DND-41 (cell line): ENCODE data around the gene PCDHB6.
"Not testable (repeated sequence)": the region's sequence is repeated elsewhere in the genome, so short reads cannot be mapped to it uniquely, and the experiment has no call there.

Experiments used
- ATAC-seq: fragments of 200-7000 bp; cut with Tn5 transposase; 3 replicates; pipeline ENCODE4 v1.9.1; 2021; ENCODE audit warnings: low read depth; ENCODE audit not compliant: insufficient read depth
- DNase-seq: peaks from one replicate; pipeline ENCODE4 v3.0.0-alpha.2; 2020
- H2AFZ ChIP-seq: 2 replicates; pipeline ENCODE4 v1.6.0; 2012; ENCODE audit warnings: low read depth, low read length
- H3K27ac ChIP-seq: 2 replicates; pipeline ENCODE4 v1.5.1; 2012; ENCODE audit warnings: low read length, inconsistent platforms
- H3K27me3 ChIP-seq: fragments of 200-600 bp; sonication (generic); 2 replicates; pipeline ENCODE4 v1.6.0; 2012; ENCODE audit warnings: low read length, mild to moderate bottlenecking, inconsistent platforms; ENCODE audit not compliant: insufficient read depth, poor library complexity
- H3K36me3 ChIP-seq: 2 replicates; pipeline ENCODE4 v1.5.1; 2012; ENCODE audit warnings: low read length, inconsistent platforms; ENCODE audit not compliant: insufficient read depth
- H3K4me1 ChIP-seq: 2 replicates; pipeline ENCODE4 v1.5.1; 2012; ENCODE audit warnings: mild to moderate bottlenecking, low read length; ENCODE audit not compliant: insufficient read depth
- H3K4me2 ChIP-seq: 2 replicates; pipeline ENCODE4 v1.6.0; 2012; ENCODE audit warnings: mild to moderate bottlenecking, moderate library complexity, low read length, inconsistent platforms; ENCODE audit not compliant: insufficient read depth
- H3K4me3 ChIP-seq, 2 experiments: fragments of 200-600 bp in 1 of 2; shearing (Covaris generic) in 1 of 2; 2 replicates each; pipeline ENCODE4 v1.5.1; 2012 to 2016; ENCODE audit warnings: inconsistent platforms in 2 of 2, low read length in 2 of 2, mild to moderate bottlenecking in 2 of 2, low read depth in 1 of 2, moderate library complexity in 1 of 2
- H3K79me2 ChIP-seq: 2 replicates; pipeline ENCODE4 v1.6.0; 2012; ENCODE audit warnings: low read length, inconsistent platforms; ENCODE audit not compliant: insufficient read depth
- H3K9ac ChIP-seq: 2 replicates; pipeline ENCODE4 v1.6.0; 2012; ENCODE audit warnings: low read depth, mild to moderate bottlenecking, inconsistent platforms, low read length, moderate library complexity
- H3K9me3 ChIP-seq: 2 replicates; pipeline ENCODE4 v1.5.1; 2012; ENCODE audit warnings: low read length, moderate library complexity, mild to moderate bottlenecking, inconsistent platforms; ENCODE audit not compliant: insufficient read depth, severe bottlenecking
- H4K20me1 ChIP-seq: 2 replicates; pipeline ENCODE4 v1.6.0; 2012; ENCODE audit warnings: low read length; ENCODE audit not compliant: insufficient read depth
- CTCF ChIP-seq: IDR thresholded peaks from 2 replicates; pipeline ENCODE4 v1.5.1; 2012; ENCODE audit warnings: borderline replicate concordance, low read length, moderate library complexity, mild to moderate bottlenecking; ENCODE audit not compliant: poor library complexity, severe bottlenecking; ENCODE audit errors: extremely low read depth
- EZH2 ChIP-seq: IDR thresholded peaks from 3 replicates; pipeline ENCODE4 v1.6.1; 2012; ENCODE audit warnings: borderline replicate concordance, low read depth, mild to moderate bottlenecking, moderate library complexity, low read length, inconsistent platforms; ENCODE audit not compliant: severe bottlenecking

The PCDHB6 gene

DNA sequence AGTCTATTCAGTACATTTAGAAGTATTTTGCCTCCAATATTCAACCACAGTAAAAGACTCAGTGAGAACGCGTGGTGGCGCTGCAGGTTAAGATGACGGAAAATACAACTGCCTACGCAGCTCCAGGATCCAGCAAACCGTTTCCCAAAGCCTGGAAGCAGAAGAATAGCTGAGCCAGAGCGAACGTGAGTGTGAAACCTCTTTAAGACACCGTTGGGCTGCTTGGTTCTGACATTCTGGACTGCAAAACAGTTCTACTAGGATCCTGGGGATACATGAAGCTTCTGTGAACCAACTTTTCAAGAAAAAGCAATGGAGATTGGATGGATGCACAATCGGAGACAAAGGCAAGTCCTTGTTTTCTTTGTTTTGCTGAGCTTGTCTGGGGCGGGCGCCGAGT is 32.4 kb downstream of the PCDHB6 start, which contains the start of gene PCDHB16:
Gene PCDHB16, plus strand, starts transcription at position 140 of the 400 bp plus-strand sequence. Its CDS starts 173 bp downstream, at position 313.
- Histone ChIP-seq H3K27me3 (no peaks in the 10 kb centered on the region), H3K9ac (no peak within 1 kb of the TSS), H3K4me1 (no peaks in the 10 kb centered on the region), H3K27ac (no peak within 1 kb of the TSS), H4K20me1 (no peaks in the 10 kb centered on the region), H3K36me3 (no peaks in the 10 kb centered on the region), H3K9me3 (no peaks in the 10 kb centered on the region), H3K4me2 (no peak within 1 kb of the TSS), H3K4me3 (no peak within 1 kb of the TSS), H3K79me2 (no peaks in the 10 kb centered on the region), H2AFZ (no peak within 1 kb of the TSS)
- DNase-seq (no peak), ATAC-seq (no peak)
- TF ChIP-seq EZH2 (no peak), CTCF (no peak)

DNA sequence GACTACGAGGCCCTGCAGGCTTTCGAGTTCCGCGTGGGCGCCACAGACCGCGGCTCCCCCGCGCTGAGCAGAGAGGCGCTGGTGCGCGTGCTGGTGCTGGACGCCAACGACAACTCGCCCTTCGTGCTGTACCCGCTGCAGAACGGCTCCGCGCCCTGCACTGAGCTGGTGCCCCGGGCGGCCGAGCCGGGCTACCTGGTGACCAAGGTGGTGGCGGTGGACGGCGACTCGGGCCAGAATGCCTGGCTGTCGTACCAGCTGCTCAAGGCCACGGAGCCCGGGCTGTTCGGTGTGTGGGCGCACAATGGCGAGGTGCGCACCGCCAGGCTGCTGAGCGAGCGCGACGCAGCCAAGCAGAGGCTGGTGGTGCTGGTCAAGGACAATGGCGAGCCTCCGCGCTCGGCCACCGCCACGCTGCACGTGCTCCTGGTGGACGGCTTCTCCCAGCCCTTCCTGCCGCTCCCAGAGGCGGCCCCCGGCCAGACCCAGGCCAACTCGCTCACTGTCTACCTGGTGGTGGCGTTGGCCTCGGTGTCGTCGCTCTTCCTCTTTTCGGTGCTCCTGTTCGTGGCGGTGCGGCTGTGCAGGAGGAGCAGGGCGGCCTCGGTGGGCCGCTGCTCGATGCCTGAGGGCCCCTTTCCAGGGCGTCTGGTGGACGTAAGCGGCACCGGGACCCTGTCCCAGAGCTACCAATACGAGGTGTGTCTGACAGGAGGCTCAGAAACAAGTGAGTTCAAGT is 34.4 kb downstream of the PCDHB6 start:
- H3K27me3 ChIP-seq, H3K27ac ChIP-seq, H2AFZ ChIP-seq, H3K9me3 ChIP-seq, H3K4me2 ChIP-seq, ATAC-seq, H3K9ac ChIP-seq, DNase-seq, H3K36me3 ChIP-seq, H3K79me2 ChIP-seq, H3K4me1 ChIP-seq, H4K20me1 ChIP-seq, H3K4me3 ChIP-seq: not testable (repeated sequence)

DNA sequence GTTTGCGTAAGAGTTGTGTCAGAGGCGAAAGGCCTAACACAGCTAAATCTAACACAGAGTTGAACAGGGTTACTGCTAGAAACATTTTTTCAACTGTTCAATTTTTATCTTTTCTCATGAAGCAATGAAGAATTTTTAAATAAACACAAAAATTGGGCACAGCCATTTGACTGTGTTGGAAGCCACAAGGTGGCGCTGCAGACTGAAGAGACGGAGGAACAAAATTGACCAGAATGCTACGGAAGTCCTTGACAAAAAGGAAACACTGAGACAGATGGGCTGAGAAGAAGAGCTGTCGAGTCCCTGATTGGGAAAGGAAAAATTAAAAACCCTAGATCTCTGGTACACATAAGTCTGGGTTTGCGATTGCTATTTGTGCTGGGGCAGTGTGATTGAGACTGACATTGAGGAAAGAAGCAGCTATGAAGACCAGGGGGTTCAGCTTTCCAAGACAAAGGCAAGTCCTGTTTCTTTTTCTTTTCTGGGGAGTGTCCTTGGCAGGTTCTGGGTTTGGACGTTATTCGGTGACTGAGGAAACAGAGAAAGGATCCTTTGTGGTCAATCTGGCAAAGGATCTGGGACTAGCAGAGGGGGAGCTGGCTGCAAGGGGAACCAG is 37.1 kb downstream of the PCDHB6 start, which contains the start of gene PCDHB9:
Gene PCDHB9, plus strand, starts transcription at position 265 of the 616 bp plus-strand sequence. Its CDS starts 158 bp downstream, at position 423.
- H3K9me3 ChIP-seq = no peaks in the 10 kb centered on the region
- peak; percentile 68 for TF ChIP-seq CTCF
- TF ChIP-seq EZH2 = no peak
- H2AFZ ChIP-seq = peak within 1 kb of the TSS; percentile 39; the same call in 1 of the 2 replicates

DNA sequence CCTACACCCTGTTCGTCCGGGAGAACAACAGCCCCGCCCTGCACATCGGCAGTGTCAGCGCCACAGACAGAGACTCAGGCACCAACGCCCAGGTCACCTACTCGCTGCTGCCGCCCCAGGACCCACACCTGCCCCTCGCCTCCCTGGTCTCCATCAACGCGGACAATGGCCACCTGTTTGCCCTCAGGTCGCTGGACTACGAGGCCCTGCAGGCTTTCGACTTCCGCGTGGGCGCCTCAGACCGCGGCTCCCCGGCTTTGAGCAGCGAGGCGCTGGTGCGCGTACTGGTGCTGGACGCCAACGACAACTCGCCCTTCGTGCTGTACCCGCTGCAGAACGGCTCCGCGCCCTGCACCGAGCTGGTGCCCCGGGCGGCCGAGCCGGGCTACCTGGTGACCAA is 38.8 kb downstream of the PCDHB6 start:
- not testable (repeated sequence) for H3K79me2 ChIP-seq, DNase-seq, H3K27me3 ChIP-seq, H4K20me1 ChIP-seq, H3K36me3 ChIP-seq, H3K9ac ChIP-seq, H3K4me1 ChIP-seq, H3K4me2 ChIP-seq, H3K27ac ChIP-seq, H3K9me3 ChIP-seq, ATAC-seq, H3K4me3 ChIP-seq, H2AFZ ChIP-seq

More for the DNA sequence above, 37.1 kb downstream of the PCDHB6 start, which contains the start of gene PCDHB9:
- Histone ChIP-seq H3K4me2 (peak within 1 kb of the TSS; percentile 33; the same call in 1 of the 2 replicates), H3K79me2 (no peaks in the 10 kb centered on the region), H3K4me3 (no peak within 1 kb of the TSS), H4K20me1 (no peaks in the 10 kb centered on the region), H3K4me1 (no peaks in the 10 kb centered on the region), H3K27ac (no peak within 1 kb of the TSS), H3K27me3 (no peaks in the 10 kb centered on the region), H3K9ac (no peak within 1 kb of the TSS), H3K36me3 (no peaks in the 10 kb centered on the region)
- ATAC-seq = peak; percentile 62; the same call in 2 of the 3 replicates
- DNase-seq = peak; percentile 43

GRCh38 chr5:141189131-141189530 is 39.3 kb downstream of the PCDHB6 start:
- not testable (repeated sequence) for H3K4me3 ChIP-seq, H3K79me2 ChIP-seq, ATAC-seq, H4K20me1 ChIP-seq, H3K4me2 ChIP-seq, H3K36me3 ChIP-seq, H3K9ac ChIP-seq, H3K27ac ChIP-seq, H3K4me1 ChIP-seq, DNase-seq, H3K27me3 ChIP-seq, H2AFZ ChIP-seq, H3K9me3 ChIP-seq
